HG03045 (cell line): ENCODE results near the gene PAPSS1.

Experiments
- ATAC-seq: cut with Tn5 transposase; IDR thresholded peaks from one replicate; pipeline ENCODE4 v1.9.1; 2021; ENCODE audit warnings: mild to moderate bottlenecking, moderate library complexity; ENCODE audit not compliant: unreplicated experiment

The PAPSS1 gene

DNA sequence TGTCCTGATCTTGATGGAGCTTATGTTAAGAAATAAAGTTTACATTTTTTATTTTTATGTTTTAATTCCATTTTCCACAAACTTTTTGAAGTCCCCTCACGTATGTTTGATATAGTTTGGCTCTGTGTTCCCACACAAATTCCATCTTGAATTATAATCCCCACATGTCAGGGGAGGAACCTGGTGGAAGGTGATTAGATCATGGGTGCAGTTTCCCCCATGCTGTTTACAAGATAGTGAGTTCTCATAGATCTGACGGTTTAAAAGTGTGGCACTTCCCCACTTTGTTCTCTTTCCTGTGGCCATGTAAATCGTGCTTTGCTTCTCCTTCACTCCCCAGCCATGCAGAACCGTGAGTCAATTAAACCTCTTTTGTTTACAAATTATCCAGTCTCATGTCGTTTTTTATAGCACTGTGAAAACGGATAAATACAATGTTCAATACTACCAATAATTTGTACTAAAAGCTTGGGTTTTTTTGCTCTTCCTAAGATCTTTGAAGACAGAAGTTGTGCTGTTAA, 89.8 kb downstream of the PAPSS1 start:
- no peak for ATAC-seq

DNA sequence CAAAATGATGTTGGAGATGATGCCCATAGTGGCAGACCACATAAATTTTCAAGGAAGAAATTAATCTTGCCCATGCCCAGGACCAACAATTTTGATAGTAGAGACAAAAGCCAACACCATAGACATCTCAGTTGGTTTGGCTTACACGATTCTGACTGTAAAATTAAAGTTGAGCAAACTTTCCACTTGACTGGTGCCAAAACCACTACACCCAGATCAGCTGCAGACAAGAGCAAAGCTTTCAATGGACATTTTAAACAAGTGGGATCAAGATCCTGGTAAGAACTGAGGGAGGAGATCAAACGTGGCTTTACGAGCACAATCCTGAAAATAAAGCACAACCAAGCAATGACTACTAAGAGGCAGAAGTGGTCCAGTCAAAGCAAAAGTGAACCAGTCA, 90.7 kb downstream of the PAPSS1 start:
- no peak for ATAC-seq

DNA sequence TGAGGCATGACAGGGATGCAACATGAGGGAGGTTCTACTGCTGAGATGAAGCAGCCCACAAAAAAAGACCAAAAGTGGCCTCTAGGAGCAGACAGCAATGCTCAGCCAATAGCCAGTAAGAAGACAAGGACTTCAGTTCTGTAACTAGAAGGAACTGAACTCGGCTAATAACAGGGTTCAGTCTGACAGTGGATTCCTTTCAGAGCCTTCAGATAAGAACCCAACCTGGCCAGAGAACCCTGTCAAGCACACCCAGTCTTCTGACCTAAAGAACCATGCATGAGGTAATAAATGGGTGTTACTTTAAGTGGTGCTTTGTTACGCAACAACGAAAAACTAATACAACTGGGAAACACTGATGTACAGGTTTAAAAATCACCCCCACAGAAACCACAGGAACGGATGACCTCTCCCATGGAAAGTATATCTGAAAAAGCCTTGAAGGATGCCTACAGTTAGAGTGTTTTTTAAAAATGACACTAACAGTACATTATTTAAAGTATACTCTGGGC, 94.6 kb downstream of the PAPSS1 start:
- ATAC-seq, result no peak

DNA sequence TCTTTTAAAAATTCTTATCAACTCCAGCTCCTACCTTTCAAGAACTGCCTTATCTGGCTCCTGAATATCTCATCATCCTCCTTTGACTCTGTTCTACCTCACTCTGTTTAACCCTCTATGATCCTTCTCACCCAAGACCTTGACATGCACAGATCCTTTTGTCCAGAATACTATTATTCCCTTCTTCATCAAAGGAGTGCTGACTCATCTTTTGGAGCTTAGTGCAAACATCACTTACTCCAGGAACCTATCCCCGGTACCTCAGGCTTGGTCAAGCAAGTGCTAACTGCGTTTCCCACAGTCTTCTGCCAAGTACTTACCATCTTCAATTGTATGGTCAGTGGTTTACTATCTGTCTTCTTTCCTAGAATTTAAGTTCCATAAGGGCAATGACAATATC, 96.0 kb downstream of the PAPSS1 start:
- ATAC-seq, result no peak

DNA sequence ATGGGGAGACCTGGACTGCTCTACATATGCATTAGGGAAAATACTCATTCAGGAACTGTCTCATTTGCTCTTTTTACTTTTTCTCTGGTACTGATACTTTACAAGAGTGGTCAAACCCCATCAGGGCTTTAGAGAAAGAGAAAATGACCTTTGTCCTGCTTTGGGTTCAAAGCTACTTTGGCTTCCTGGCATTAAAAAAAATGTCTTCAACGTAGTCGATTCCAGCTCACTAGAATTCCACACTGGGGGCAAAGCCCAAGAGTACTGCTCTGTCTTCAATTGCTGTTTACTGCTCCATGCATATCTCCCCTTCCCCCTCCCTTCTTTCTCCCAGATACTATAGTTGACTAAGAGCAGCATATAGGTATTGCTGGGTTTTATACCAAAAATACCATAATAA, 98.0 kb downstream of the PAPSS1 start:
- ATAC-seq, result no peak

DNA sequence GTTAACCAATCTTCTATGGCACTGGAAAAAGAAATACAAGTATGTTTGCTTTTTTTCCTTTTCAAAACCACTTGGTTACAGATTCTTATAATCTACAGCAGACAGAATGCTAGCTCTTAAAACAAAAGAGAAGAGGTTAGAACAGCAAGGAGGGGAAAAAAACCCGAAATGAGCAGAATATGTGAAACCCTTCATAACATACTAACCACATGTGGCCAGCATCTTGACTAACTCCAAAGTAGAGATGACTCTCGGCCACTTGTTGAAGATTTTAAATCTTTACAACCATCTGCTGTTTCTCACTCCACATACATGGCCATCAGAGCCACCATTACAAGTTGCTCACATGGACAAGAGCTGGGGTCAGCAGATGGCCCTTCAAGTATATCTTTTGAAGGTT, 100.3 kb downstream of the PAPSS1 start:
- no peak for ATAC-seq

DNA sequence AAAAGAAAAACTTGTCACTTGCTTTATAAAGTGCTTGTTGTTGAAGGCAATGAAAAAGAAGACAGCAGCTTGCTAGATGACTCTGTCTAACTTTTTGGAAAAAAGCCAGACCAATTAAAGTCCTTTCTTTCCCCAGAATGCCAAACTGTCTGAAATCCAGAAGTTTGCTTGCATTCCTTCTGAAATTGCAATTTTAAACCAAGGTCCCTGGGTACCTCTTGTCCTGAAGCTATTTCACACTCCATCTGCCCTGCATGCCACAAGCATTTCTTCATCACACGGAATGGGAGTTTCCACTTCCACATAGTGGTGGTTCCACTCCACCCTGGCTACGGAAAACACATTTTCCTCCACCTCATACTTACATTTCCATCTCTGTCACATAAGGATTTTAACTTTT, 101.0 kb downstream of the PAPSS1 start:
- ATAC-seq, result no peak

DNA sequence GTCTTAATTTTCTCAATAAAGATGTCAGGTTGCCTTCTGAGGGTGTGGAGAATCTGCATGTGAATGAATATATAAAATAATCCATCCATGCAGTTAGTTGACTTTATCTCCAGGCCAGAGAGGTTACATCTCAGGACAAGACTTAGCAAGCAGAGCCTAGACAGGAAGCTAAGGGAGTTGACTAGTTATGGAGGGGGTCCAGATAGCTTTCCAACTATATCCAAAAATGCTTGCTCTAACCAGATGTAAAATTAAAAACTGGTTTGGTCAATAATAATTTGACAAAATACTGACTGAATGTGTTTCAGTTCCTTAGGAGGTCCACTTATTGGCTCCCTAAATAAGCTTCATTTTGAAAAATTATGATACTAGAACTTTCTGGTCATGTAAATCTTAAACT, 101.4 kb downstream of the PAPSS1 start:
- no peak for ATAC-seq

DNA sequence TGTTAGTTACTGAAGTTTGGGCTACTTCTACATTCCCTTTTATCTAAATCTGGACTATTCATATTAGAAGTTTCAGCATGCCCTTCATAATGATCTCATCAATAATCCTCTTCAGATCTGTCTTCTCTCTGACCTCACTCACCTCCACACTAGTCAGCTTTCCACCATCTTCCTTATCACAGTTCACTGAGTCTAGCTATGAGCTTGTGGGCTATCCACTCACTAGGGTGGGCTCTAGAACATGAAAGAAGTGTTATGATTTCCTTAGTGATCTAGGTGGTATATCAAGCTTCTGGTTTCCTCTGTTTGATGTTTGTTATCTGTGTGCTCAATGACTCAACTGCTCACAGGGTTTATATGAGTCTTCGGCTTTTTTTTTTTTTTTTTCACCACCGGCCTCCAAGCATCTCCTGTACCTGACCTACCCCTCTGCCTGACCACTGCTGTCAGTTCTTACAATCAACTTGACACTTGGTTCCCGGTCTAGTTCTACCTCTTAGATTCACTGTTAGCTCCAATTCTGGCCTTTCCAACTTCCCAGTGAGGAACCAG, 103.1 kb downstream of the PAPSS1 start:
- no peak for ATAC-seq

DNA sequence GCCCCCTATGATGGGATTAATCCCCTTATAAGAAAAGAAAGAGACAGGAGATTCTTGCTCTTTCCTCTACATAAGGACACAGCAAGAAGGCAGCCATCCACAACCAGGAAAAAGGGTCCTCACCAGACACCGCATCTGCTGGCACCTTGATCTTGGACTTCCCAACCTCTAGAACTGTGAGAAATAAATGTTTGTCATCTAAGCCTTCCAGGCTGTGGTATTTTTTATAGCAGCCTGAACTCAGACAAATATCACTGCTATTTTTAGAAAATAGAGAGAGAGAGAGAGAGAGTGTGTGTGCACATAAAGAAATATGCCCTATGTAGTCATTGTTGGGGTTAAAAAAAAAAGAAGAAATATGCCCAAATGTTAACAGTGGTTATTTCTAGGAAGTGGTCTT, 104.2 kb downstream of the PAPSS1 start:
- ATAC-seq, result no peak

DNA sequence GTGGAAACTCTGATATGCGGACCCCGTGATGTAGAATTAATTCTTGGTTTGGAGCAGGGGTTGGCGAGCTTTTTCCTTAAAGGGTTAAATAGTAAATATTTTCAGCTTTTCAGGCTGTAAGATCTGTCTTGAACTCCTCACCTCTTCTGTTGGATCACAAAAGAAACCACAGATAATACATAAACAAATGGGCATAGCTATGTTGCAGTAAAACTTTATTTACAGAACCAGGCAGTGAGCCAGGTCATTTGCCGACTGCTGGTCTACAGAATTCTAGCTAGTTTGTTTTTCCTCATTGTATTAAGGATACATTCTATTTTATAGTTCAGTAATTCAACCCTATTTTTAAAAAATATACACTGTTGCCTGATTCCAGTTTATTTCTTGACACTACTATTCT, 116.6 kb downstream of the PAPSS1 start:
- ATAC-seq, result no peak

DNA sequence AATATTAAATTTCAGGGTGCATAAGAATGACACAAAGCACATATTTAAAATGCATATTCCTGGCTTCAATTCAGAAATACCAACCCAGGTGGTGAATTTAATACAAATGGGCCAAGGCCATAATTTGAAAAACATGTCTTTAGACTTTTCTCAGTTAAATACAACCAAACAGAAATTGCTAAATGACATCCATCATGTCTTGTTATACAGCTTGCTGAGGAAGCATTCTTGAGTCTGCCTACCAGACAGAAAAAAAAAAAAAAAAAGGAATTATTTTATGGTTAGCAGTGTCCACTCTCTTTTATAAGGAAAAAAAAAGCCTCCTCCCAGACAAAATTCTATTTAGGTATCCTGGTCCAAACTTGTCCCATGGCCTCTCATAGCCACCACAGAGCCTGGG, 119.1 kb downstream of the PAPSS1 start:
- no peak for ATAC-seq

DNA sequence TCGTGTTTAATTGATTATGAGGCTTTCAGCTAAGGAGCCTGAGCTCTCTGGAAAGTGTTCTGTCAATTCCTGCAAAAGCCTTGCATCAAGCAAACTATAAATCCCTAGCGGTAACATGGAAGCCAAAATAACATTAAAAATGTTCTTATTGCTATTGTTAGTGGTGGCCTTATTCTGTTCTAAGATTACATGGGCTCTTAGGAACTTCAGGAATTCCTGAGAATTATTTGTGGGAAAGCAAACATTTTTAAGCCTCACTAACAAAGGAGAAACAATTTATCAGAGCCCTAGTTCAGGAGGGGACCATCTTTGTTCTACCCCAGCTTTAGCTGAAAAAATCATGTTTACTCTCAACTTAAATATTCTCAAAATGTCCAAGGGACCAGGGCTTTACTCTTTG, 119.6 kb downstream of the PAPSS1 start:
- ATAC-seq, result no peak

DNA sequence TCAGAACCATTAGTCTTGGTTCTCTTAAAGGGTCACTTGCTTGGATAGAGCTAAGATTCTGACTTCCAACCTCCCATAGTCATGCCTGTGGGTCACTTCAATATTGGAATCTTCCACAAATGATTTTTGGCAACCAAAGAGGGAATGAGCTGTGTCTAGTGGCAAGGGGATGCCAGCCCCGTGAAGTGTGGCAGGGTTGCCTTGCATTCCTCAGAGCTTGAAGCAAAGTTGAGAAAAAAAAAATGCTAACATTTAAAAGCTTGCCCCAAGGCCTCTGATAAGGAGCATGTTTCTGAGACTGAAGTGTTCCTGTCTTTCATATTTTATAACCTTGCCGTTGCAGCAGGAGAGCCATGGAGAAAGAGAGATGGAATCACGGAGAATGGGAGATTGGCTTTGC, 120.2 kb downstream of the PAPSS1 start:
- no peak for ATAC-seq

DNA sequence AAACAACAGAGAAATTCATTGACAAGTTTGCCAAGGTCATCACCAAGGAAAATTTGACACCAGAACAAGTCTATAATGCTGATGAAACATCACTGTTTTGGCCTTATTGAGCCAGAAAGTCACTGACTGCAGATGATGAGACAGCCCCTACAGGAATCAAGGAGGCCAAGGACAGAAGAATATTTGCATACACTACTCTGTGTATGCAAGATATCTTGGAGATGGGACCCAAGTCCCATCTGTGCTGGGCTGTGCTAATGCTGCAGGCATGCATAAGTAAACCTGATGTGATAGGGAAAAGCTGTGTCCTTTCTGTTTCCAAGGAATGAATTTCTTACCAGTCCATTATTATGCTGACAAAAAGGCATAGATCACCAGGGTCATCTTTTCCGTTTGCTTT, 126.8 kb downstream of the PAPSS1 start:
- no peak for ATAC-seq

DNA sequence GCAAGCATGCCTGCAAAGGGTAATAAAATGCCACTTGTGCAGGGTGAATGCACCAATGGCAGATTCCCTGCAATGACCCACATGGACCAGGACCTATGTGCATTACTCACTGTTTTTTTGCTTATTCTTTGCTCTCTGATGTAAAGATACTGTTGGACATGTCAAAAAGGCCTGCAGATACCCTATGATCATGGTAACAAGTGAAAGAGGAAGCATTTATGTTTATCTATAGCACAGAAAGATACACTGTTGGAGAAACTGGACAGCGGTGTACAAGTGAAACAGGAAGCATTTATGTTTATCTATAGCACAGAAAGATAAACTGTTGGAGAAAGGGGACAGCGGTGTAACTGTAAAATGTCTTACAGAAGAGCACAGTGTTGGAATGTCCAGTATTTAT, 127.5 kb downstream of the PAPSS1 start:
- ATAC-seq, result no peak

DNA sequence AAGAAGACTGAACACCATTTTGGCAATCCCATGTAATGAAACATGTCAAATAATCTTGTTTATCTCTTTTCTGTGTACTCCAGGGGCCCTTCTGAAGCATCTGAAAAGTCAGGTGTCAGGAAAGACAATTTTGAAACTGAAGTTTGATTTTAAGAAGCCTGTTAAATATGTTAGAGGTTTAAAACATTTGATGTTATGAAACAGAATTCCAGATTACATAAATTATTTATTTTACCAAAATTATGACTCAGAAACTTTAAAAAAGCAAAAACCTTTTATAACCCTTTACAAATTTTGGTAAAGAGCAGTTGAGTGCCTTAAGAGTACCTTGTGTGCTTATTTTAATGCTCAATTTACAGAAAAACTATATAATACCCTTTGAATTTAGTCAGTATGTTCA, 130.8 kb downstream of the PAPSS1 start:
- no peak for ATAC-seq

DNA sequence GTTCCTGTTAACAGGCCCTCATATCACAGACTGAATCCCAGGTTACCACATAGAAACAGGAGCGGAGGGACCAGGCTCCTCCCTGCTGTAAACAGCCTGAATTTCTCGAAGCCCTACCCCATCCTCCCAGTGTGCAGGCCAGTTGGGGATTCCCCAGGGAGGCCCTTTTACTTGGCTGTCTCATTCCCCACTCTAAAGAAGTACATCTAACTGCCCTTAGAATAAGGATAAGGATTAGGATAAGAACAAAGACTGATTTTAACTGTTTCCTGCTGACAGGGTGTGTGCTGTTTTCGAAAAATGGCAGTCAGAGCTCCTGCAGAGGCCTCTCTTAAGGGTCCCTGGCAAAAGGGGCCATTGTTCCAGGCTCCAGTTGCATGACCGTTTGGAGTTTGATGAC, 133.7 kb downstream of the PAPSS1 start:
- ATAC-seq, result no peak

DNA sequence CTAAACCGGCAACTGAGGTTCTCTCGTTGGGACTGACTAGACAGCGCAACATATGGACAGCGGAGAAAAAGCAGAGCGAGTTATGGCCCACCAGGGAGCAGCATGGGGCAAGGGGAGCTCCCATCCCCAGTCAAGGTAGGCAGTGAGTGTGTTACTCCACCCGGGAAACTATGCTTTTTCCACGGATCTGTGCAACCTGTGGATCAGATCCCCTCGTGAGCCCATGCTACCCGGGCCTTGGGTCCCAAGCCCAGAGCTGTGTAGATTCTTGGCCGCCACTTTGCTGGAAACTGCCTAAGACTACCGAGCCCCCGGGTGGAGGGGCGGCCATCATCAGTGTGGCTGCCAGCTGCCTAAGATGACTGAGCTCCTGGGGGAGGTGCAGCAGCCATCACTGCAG, 140.9 kb downstream of the PAPSS1 start:
- no peak for ATAC-seq

DNA sequence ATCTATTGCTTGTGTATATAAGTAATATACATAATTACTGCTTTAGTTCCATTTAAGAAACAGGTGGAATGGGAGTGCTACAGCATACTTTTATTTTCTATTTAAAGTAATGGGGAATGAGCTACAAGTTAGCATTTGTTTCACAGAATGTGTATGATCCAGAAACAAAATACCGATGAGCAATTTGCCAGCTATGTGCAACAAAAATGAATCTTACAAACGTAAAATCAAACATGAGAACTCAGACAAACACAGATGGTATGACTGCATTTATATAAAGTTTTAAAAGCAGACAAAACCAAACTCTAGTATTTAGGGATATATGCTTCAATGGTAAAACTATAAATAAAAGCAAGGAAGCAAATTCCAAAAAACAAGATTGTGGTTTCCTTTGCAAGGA, 141.7 kb downstream of the PAPSS1 start:
- ATAC-seq, result no peak

DNA sequence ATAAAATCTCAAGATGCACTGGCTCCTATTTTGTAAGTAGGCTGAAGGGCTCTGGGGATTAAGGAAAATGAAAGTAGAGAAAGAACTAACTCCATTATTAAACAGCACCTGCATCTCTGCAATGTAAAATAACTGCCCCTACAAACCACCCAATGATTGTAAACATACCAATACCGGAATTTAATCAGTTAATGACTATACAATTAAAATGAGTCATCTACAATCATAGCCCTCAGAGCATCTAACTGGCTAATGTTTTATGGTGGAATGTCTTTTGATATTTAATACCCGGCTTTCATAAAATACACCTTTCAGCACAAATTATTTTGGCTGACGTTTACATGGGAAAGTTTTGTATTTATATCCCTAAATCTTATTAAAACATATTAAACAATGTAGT, 142.3 kb downstream of the PAPSS1 start:
- ATAC-seq, result no peak

DNA sequence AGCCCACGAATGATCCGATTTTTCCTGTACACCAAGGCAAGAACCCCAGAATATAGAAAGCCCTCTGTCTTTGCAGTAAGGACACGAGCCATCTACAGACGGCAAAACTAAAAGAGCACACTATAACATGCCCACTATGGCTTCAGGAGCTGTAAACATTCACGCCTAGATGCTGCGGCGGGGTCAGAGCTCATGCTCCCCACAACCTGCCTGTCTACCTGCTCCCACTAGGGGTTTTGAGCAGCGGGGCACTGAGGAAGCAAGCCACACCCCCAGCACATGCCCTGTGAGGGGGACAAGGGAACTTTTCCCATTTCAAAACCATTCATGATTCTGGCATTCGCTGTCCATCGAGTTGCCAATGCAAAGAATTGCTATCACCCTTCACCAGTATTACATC, 144.8 kb downstream of the PAPSS1 start:
- no peak for ATAC-seq

DNA sequence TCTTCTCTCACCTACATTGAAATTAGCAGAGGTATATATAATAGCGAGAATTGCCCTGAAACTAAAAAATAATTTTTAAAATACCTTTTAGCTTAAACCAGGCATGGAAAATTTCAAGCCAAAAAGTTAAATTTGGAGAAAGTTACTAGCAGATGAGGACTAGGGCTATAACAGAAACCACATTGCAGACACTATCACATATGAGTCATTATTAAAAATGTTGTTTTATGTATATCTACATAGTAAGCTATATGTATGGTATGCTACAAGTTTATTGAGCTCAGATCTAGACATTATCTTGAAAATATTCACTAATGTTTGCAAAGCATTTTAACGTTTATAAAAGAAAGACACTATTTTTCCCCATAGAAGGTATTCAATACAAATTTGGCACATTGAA, 147.8 kb downstream of the PAPSS1 start:
- ATAC-seq, result no peak
